ENCODE data around the gene PLPP3.

PLPP3 gene

DNA sequence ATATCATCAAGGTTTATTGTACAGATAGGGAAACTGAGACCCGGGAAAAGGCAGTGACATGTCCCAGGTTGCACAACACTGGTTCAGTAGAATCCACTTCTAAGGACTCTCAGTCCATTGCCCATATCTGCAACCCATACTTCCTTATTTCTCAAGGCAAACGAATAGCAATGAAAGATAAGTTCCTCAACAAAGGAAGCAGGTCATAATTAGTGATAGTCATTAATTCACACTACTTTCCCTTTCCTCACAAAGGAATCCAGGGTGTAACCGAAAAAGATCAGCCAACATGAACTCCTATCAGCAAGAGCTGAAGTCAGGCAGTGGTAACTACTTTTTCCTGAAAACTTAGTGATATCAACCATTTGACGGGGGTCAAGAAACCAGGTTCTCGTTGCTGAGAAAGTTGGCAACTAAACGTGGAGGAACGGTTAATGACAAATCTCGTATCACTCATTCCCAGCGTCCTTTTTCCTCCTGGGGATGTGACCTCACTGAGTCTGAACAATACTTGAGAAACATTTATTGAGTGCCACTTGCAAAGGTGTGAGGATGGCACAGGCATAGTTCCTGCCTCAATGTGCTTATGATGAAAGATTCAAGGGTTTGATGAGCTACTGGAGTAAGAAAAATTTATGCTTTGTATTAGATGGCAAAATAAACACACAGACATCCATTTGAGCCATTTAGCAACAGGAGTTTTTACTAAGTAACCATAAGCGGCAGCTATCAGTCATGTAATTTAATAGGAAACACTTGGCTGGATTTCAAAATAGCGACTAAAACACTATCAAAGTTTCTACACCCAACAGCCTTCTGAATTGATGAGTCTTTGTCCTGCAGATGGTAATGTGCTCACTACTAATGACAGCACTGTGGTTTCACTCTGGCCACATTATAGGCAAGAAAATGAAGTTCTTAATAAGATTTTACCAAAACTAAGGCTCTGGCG, 82.3 kb downstream of the PLPP3 start:
- TF ChIP-seq EZH2 (IDR thresholded peaks at IDR 0.05; ENCODE audit: borderline replicate concordance, low read length) = no peak
- TF ChIP-seq, protein P1, sequence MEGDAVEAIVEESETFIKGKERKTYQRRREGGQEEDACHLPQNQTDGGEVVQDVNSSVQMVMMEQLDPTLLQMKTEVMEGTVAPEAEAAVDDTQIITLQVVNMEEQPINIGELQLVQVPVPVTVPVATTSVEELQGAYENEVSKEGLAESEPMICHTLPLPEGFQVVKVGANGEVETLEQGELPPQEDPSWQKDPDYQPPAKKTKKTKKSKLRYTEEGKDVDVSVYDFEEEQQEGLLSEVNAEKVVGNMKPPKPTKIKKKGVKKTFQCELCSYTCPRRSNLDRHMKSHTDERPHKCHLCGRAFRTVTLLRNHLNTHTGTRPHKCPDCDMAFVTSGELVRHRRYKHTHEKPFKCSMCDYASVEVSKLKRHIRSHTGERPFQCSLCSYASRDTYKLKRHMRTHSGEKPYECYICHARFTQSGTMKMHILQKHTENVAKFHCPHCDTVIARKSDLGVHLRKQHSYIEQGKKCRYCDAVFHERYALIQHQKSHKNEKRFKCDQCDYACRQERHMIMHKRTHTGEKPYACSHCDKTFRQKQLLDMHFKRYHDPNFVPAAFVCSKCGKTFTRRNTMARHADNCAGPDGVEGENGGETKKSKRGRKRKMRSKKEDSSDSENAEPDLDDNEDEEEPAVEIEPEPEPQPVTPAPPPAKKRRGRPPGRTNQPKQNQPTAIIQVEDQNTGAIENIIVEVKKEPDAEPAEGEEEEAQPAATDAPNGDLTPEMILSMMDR (IDR thresholded peaks at IDR 0.05; ENCODE audit: low read length) = no peak
- Histone ChIP-seq H3K4me2 (ENCODE audit: low read length) (no peak overlapping the region), H3F3A (ENCODE audit: insufficient read depth, low read length) (no peaks in the 10 kb centered on the region), H3K9ac (ENCODE audit: low read length) (no peak overlapping the region), H3K27ac (ENCODE audit: low read depth, low read length, poor library complexity, severe bottlenecking) (no peak overlapping the region), H3K79me2 (ENCODE audit: insufficient read depth, low read length) (no peaks in the 10 kb centered on the region), H3K9me2 (ENCODE audit: low read depth, low read length) (no peaks in the 10 kb centered on the region), H2AFZ (ENCODE audit: low read length) (no peak overlapping the region), H3K4me3 (ENCODE audit: low read depth, low read length, poor library complexity, severe bottlenecking) (no peak overlapping the region), H4K20me1 (ENCODE audit: insufficient read depth, low read length) (no peaks in the 10 kb centered on the region), H3K36me3 (ENCODE audit: insufficient read depth, low read length) (no peaks in the 10 kb centered on the region), H3K27me3 (ENCODE audit: insufficient read depth, low read length) (no peaks in the 10 kb centered on the region), H3K9me3 (ENCODE audit: low read length) (no peaks in the 10 kb centered on the region), H3K4me1 (ENCODE audit: insufficient read depth, low read length, severe bottlenecking) (no peaks in the 10 kb centered on the region)

DNA sequence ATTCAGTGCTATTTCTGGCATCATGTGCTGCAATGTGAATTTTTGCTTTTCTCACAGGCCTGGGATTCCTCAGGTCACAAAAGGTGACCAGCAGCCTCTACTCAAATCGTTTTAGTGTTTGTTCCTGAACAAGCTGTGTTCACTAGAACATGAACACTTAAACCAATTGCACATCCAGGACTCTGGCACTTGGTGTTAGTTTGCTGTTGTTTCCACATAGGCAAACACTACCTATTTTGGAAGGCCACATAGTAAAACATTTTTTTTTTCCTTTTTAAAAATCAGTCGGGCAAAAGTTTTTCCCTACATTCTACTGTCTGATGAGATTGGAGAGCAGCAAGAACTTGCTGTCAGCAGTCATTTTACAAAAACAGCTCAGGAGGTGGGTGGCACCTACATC, 83.2 kb downstream of the PLPP3 start:
- H3K27ac ChIP-seq (ENCODE audit: low read depth, low read length, poor library complexity, severe bottlenecking) = no peak overlapping the region
- TF ChIP-seq, protein P1 (IDR thresholded peaks at IDR 0.05; ENCODE audit: low read length) = no peak
- TF ChIP-seq EZH2 (IDR thresholded peaks at IDR 0.05; ENCODE audit: borderline replicate concordance, low read length) = no peak
- no peaks in the 10 kb centered on the region for H4K20me1 ChIP-seq (ENCODE audit: insufficient read depth, low read length)
- no peaks in the 10 kb centered on the region for H3K9me3 ChIP-seq (ENCODE audit: low read length)
- H3K9ac ChIP-seq (ENCODE audit: low read length) = no peak overlapping the region
- no peaks in the 10 kb centered on the region for H3F3A ChIP-seq (ENCODE audit: insufficient read depth, low read length)
- H3K4me3 ChIP-seq (ENCODE audit: low read depth, low read length, poor library complexity, severe bottlenecking) = no peak overlapping the region
- H3K9me2 ChIP-seq (ENCODE audit: low read depth, low read length) = no peaks in the 10 kb centered on the region
- H3K4me2 ChIP-seq (ENCODE audit: low read length) = no peak overlapping the region
- no peaks in the 10 kb centered on the region for H3K27me3 ChIP-seq (ENCODE audit: insufficient read depth, low read length)
- H3K36me3 ChIP-seq (ENCODE audit: insufficient read depth, low read length) = no peaks in the 10 kb centered on the region
- H3K4me1 ChIP-seq (ENCODE audit: insufficient read depth, low read length, severe bottlenecking) = no peaks in the 10 kb centered on the region
- no peak overlapping the region for H2AFZ ChIP-seq (ENCODE audit: low read length)
- no peaks in the 10 kb centered on the region for H3K79me2 ChIP-seq (ENCODE audit: insufficient read depth, low read length)

DNA sequence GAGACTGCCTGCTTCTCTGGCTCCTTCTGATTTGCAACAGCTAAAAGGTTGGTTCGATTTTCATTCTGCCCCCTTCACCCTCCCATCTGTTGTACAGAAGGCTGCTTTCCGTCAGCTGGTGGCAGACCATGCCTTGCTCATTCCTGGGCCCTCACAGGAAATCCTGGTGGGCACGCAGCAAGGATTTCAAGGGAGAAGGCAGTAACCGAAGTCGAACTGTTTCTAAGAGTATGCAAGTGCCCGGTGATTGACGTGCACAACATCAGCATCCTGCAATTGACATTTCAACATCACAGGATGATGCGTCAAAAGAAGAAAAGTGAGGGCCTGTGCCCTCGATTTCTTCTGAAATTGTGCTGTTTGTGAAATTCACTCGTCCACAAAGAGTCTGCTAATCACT, 83.8 kb downstream of the PLPP3 start:
- Histone ChIP-seq H3K4me1 (ENCODE audit: insufficient read depth, low read length, severe bottlenecking) (no peaks in the 10 kb centered on the region), H3K9me2 (ENCODE audit: low read depth, low read length) (no peaks in the 10 kb centered on the region), H3K79me2 (ENCODE audit: insufficient read depth, low read length) (no peaks in the 10 kb centered on the region), H3K27ac (ENCODE audit: low read depth, low read length, poor library complexity, severe bottlenecking) (no peak overlapping the region), H3K27me3 (ENCODE audit: insufficient read depth, low read length) (no peaks in the 10 kb centered on the region), H3K9ac (ENCODE audit: low read length) (no peak overlapping the region), H4K20me1 (ENCODE audit: insufficient read depth, low read length) (no peaks in the 10 kb centered on the region), H2AFZ (ENCODE audit: low read length) (no peak overlapping the region), H3K4me3 (ENCODE audit: low read depth, low read length, poor library complexity, severe bottlenecking) (no peak overlapping the region), H3K4me2 (ENCODE audit: low read length) (no peak overlapping the region), H3F3A (ENCODE audit: insufficient read depth, low read length) (no peaks in the 10 kb centered on the region), H3K9me3 (ENCODE audit: low read length) (no peaks in the 10 kb centered on the region), H3K36me3 (ENCODE audit: insufficient read depth, low read length) (no peaks in the 10 kb centered on the region)
- TF ChIP-seq, protein P1 (IDR thresholded peaks at IDR 0.05; ENCODE audit: low read length) = no peak
- TF ChIP-seq EZH2 (IDR thresholded peaks at IDR 0.05; ENCODE audit: borderline replicate concordance, low read length) = no peak
